Measurements from ENCODE around the gene WFDC10A.
"Not testable (repeated sequence)": the region's sequence is repeated elsewhere in the genome, so short reads cannot be mapped to it uniquely, and the experiment has no call there.

WFDC10A gene

DNA sequence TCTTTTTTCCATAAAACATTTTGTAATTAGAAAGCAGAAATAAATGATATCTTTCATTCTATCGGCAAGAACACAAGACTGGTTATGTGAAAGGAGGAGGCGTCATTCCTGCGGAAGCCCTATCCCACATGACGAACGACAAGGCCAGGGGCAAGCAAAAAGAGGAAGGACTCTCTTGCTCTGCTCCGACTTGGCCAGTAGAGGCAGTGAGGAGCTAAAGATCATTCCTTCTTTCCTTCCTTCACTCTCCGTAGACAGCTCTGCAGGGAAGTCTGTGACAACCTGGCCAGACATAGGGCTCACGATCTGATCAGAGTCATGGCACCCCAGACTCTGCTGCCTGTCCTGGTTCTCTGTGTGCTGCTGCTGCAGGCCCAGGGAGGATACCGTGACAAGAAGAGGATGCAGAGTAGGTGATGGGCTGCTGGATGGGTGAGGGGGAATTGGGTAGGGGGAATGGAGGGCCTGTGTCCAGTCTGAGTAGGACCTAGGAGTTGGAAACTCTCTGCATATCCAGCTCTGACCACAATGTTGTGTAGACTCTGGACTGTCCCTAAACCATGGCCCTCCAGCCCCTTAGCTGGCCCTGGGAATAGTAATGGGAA lies at the start of gene WFDC10A:
Gene WFDC10A (plus strand): TSS at position 244 of the 605 bp plus-strand sequence. CDS start 75 bp downstream, at position 319.
- DNase-seq (ENCODE audit: low spot score), result no peak

DNA sequence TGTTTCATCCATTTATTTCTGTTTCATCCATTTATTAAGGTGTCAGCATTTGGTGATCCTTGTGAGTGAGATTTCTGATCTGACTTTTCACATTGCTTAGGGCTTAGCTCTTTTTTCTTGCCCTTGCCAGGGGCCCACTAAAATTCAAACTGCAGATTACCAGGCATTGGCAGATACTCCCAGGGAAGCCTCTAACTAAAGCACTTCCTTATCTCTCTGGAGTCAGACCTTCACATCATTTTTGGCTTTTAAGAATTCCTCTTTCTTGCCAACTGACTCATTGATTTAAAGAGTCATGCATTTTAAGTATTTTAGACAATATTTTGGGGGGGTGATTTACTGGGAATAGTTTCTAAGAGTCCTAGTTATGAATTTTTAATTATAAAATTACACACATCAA lies 47.8 kb upstream of the WFDC10A start:
- DNase-seq (ENCODE audit: low spot score), result no peak

DNA sequence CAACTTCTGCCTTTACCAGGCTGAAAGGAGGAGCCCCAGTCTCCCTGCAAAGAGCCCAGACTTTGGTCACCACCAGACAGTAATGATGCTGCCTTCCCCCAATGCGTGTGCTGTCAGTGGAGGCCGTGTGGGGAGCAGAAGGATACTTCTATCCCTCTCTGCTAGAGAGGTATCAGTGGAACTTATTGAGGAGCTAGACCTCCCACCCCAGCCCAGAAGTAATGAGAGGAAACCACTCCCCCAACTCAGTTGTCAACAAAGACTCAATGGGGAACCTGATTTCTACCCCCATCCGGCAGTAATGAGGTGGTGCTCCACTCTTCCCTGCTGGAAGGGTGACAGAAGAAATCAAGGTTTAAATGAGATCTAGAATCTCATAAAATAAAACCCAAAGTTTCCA lies 46.0 kb upstream of the WFDC10A start:
- no peak for DNase-seq (ENCODE audit: low spot score)

DNA sequence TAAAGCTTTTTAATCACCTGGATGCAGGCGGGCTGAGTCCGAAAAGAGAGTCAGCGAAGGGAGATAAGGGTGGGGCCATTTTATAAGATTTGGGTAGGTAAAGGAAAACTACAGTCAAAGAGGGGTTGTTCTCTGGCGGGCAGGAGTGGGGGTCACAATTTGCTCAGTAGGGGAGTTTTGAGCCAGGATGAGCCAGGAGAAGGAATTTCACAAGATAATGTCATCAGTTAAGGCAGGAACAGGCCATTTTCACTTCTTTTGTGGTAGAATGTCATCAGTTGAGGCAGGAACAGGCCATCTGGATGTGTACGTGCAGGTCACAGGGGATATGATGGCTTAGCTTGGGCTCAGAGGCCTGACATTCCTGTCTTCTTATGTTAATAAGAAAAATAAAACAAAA lies 45.2 kb upstream of the WFDC10A start:
- not testable (repeated sequence) for DNase-seq (ENCODE audit: low spot score)

DNA sequence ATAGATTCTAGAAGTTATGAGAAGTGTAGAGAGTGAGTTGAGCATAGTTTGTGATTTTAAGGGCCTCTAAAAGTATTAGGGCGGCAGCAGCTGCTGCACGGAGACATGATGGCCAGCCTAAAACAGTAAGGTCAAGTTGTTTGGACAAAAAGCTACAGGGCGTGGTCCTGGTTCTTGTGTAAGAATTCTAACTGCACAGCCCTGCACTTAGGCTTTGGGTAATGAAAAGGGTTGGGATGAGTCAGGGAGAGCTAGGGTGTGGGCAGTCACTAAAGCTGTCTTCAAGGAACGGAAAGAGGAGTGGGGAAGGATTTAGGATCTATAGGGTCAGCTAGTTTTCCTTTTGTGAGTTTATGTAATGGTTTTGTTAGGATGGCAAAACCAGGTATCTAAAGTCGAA lies 43.6 kb upstream of the WFDC10A start:
- not testable (repeated sequence) for DNase-seq (ENCODE audit: low spot score)

GRCh38 chr20:45588800-45589199 lies 40.7 kb upstream of the WFDC10A start:
- DNase-seq (ENCODE audit: low spot score), result no peak

- no peak for DNase-seq (ENCODE audit: low spot score)
Observed at GRCh38 chr20:45589725-45590124, 39.8 kb upstream of the WFDC10A start.

DNA sequence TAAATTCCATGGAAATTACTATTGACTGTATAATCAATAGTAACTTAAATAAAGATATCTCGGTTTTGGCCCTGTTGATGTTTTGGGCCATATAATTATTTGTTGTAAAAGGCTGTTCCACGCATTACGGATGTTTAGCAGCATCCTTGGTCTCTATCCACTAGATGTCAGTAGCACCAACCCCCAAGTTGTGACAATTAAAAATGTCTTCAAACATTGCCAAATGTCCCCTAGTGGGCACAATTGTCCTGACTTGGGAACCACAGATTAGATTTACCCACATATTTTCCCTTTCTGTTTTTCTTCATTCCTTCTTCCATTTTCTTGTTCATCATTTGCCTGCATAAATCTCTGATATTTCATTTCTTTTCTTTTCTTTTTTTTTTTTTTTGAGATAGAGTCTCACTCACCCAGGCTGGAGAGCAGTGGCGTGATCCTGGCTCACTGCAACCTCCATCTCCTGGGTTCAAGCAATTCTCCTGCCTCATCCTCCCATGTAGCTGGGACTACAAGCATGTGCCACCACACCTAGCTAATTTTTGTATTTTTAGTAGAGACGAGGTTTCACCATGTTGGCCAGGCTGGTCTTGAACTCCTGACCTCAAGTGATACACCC lies 36.9 kb upstream of the WFDC10A start:
- peak; percentile 5 for DNase-seq (ENCODE audit: low spot score)

DNA sequence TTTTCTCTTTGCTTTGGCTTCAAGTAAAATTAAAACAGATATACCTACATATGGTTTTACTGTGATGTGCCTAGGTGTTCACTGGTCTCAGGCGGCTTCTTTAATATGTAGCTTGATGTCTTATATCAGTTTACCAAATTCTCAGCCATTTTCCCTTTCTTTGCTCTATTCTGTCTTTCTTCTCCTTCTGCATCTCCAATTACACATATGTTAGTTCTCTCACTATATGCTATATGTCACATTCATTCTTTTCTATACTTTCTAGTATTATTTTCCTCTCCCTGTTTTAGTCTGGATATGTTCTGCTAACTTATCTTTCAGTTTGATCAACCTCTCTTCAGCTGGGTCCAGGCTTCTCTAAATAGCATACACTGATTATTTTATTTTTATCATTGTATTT lies 36.0 kb upstream of the WFDC10A start:
- DNase-seq (ENCODE audit: low spot score), result no peak

DNA sequence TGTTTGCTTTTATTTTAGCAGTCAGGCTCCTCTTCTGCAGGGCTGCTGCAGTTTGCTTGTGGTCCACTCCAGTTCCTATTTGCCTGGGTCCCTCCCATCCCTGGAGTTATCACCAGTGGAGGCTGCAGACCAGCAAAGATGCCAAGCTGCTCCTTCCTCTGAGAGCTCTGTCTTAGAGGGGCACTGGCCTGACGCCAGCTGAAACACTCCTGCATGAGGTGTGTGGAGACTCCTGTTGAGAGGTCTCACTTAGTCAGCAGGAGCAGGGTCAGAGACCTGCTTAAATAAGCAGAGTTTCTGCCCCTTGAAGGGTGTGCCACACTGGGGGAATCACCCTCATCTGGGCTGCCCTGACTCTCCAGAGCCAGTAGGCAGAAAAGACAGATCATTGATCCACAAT lies 34.3 kb upstream of the WFDC10A start:
- no peak for DNase-seq (ENCODE audit: low spot score)

- no peak for DNase-seq (ENCODE audit: low spot score)
Observed at GRCh38 chr20:45607810-45608209, 21.7 kb upstream of the WFDC10A start.

- DNase-seq (ENCODE audit: low spot score), result no peak
Observed at GRCh38 chr20:45611054-45611453, 18.5 kb upstream of the WFDC10A start.

DNA sequence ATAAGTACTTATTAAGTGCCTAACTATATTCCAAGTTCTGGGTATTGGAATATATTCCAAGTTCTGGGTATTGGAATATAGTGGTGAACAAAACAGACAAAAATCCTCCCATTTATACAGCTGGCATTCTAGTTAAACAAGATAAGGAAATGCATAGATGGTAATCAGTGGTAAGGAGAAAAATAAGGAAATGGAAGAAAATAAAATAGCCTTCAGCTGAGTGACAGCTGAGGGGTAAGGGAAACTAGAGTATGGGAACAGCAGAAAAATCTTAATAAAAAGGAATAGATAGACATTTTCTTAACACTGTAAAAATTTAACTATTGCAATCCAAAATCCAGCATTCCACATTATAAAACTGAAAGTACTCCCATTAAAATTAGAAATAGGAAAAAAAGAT lies 17.2 kb upstream of the WFDC10A start:
- no peak for DNase-seq (ENCODE audit: low spot score)

GRCh38 chr20:45617591-45617990 lies 11.9 kb upstream of the WFDC10A start:
- DNase-seq (ENCODE audit: low spot score), result no peak

- DNase-seq (ENCODE audit: low spot score), result no peak
Observed at GRCh38 chr20:45621593-45621992, 7.9 kb upstream of the WFDC10A start.

DNA sequence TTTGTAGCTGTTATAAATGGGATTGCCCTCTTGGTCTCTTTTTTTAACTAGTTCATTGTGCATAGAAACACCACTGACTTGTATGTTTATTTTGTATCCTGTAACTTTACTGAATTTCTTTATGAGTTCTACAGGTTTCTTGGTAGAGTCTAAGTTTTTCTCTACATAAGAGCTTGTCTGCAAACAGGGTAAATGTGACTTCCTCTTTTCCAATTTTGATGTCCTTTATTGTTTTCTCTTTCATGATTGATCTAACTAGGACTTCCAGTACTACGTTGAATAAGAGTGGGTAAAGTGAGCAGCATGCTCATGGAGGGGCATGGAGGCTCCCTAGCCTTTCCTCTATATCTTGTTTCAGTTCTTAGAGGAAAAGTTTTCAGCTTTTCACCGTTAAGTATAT lies 3.0 kb upstream of the WFDC10A start:
- DNase-seq (ENCODE audit: low spot score), result no peak

DNA sequence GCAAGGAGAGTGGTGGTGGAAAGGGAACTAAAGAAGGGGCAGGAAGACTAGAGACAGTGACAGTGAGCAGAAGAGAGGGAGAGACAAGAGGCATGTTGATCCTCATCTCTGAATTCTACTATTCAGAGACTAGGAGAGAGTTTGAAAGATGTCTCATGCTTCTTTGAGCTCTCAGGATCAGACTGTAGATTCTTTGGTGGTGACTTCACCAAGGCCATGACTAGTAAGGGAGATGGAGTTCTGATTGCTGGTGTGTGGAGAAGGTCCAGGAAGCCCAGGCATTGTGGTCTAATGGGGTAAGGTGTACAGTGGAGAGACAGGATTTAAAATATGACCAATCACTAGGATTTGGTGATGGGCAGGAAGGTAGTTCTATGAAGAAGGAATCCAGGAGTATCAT lies 832 bp downstream of the WFDC10A start:
- no peak for DNase-seq (ENCODE audit: low spot score)

DNA sequence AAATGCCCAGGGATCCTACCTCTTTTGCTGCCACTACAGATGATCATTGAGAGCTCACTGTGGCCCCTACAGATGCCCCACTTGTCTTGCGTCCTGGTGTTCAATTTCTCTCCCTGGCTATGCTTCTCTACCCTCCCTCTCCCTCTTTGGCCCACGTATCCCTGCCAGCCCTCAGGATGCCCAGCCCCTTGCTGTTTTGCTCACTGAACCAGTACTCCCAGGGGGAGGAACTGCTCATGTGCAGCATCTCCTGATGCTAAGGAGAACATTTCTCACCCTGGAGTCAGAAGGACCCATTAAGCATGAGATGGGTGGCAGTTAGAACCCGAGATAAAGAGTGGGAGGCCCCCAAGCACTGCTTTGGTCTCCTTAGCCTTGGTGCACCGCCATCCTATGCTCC lies 1.6 kb downstream of the WFDC10A start, which contains the start of gene WFDC9:
Gene WFDC9 (minus strand): TSS at position 101 of the 400 bp plus-strand sequence. CDS start 21,103 bp downstream, outside the sequence.
- no peak for DNase-seq (ENCODE audit: low spot score)

DNA sequence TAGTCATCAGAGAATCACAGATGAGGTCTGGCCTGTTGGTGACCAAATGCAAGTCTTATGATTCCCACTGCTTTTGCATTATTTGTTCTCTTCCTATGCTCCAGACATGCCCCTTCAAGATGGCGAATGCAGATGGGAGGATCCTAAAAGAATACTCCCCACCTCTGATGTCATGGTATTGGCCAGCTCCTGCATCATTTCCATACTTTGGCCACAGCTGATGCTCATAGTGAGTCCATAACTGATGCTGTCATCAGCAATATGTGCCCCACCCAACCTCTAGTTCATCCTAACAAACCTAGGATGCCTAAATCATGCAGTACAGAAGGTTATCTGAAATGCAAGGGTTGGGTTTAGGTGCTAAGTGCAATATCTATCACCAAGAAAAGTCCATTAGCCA lies 7.0 kb downstream of the WFDC10A start:
- no peak for DNase-seq (ENCODE audit: low spot score)

DNA sequence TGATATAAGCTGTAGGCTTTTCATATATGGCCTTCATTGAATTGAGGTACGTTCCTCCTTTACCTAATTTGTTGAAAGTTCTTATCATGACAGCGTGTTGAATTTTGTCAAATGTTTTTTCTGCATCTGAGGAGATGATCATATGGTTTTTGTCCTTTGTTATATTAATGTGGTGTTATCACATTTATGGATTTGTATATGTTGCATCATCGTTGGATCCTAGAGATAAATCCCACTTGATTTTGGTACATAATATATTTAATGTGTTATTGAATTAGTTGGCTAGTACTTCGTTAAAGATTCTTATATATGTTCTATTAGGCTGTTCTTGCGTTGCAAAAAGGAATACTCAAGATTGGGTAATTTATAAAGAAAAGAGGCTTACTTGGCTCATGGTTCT lies 10.1 kb downstream of the WFDC10A start:
- DNase-seq (ENCODE audit: low spot score), result no peak

DNA sequence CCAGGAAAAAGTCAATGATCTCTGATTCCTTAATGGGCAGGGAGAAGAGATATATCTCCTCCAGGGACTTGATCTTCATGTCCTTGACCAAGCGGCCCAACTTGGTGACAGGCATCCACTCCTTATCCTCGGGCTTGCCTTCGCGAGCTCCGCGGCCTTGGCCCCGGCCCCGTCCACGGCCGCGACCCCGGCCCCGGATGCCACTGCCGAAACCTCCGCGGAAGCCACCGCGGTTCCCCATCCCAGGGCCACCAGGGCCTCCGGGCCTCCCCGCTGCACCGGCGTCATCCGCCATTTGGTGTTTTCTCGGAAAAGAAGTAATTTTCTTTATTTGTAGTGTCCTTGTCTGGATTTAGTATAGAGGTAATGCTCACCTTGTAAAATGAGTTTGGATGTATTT lies 11.5 kb downstream of the WFDC10A start:
- not testable (repeated sequence) for DNase-seq (ENCODE audit: low spot score)

DNA sequence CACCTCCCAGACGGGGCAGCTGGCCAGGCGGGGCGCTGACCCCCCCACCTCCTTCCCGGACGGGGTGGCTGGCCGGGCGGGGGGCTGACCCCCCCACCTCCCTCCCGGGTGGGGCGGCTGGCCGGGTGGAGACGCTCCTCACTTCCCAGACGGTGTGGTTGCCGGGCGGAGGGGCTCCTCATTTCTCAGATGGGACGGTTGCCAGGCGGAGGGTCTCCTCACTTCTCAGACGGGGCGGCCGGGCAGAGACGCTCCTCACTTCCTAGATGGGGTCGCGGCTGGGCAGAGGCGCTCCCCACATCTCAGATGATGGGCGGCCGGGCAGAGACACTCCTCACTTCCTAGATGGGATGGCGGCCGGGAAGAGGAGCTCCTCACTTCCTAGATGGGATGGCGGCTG lies 16.3 kb downstream of the WFDC10A start:
- DNase-seq (ENCODE audit: low spot score), result not testable (repeated sequence)

DNA sequence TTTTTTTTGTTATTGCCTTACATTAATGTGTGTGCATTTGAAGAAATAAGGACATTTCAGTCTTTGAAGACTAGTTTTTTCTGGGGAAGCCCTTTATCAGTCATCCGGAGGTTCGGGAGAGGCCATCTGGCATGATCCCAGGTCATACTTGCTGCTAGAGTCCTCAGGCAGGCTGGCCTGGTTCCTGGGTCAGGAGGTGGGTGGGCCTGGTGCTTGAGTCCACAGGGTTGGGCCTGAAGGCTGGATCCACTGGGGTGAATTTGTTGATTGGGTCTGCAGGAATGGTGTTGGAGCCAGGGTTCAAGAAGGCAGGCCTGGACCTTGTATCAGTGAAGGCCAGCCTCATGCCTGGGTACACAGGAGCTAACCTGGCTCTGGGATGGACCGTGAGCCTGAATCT lies 17.3 kb downstream of the WFDC10A start:
- DNase-seq (ENCODE audit: low spot score), result no peak

- DNase-seq (ENCODE audit: low spot score), result no peak
Observed at GRCh38 chr20:45647441-45648050, 18.0 kb downstream of the WFDC10A start.
